DMS53 treated with DMSO at 0.1 percent for 48 hours (cell line): Measurements from ENCODE around the gene FRMPD4.
A peak's percentile ranks its signal among the peaks of the same experiment; 100 is the strongest.

Experiments
- DNase-seq: peaks from one replicate; lab custom pipeline; 2025; ENCODE audit not compliant: unreplicated experiment; lab: John Stamatoyannopoulos, UW

FRMPD4 gene

GRCh38 chrX:12611471-12611870 lies 473.2 kb downstream of the FRMPD4 start:
- no peak for DNase-seq

- no peak for DNase-seq
Measured at GRCh38 chrX:12614266-12614665, 476.0 kb downstream of the FRMPD4 start.

- no peak for DNase-seq
Measured at GRCh38 chrX:12615061-12615460, 476.8 kb downstream of the FRMPD4 start.

- no peak for DNase-seq
Measured at GRCh38 chrX:12617241-12617640, 479.0 kb downstream of the FRMPD4 start.

- DNase-seq, result no peak
Measured at GRCh38 chrX:12647230-12647629, 509.0 kb downstream of the FRMPD4 start.

GRCh38 chrX:12648995-12649394 lies 510.7 kb downstream of the FRMPD4 start:
- DNase-seq, result no peak

GRCh38 chrX:12657433-12657832 lies 519.2 kb downstream of the FRMPD4 start:
- no peak for DNase-seq

GRCh38 chrX:12657881-12658280 lies 519.6 kb downstream of the FRMPD4 start:
- DNase-seq, result no peak

- no peak for DNase-seq
Measured at GRCh38 chrX:12661464-12661863, 523.2 kb downstream of the FRMPD4 start.

- DNase-seq, result no peak
Measured at GRCh38 chrX:12672367-12673106, 534.3 kb downstream of the FRMPD4 start.

GRCh38 chrX:12673487-12673886 lies 535.2 kb downstream of the FRMPD4 start:
- no peak for DNase-seq

GRCh38 chrX:12679522-12679921 lies 541.2 kb downstream of the FRMPD4 start:
- DNase-seq, result no peak

- no peak for DNase-seq
Measured at GRCh38 chrX:12681047-12681446, 542.8 kb downstream of the FRMPD4 start.

GRCh38 chrX:12685541-12685940 lies 547.3 kb downstream of the FRMPD4 start:
- DNase-seq, result no peak

- no peak for DNase-seq
Measured at GRCh38 chrX:12686331-12686730, 548.1 kb downstream of the FRMPD4 start.

GRCh38 chrX:12690646-12691045 lies 552.4 kb downstream of the FRMPD4 start:
- no peak for DNase-seq

- no peak for DNase-seq
Measured at GRCh38 chrX:12693754-12694153, 555.5 kb downstream of the FRMPD4 start.

GRCh38 chrX:12700745-12701144 lies 562.5 kb downstream of the FRMPD4 start:
- no peak for DNase-seq

GRCh38 chrX:12701628-12702027 lies 563.4 kb downstream of the FRMPD4 start:
- DNase-seq, result peak; percentile 30

GRCh38 chrX:12702509-12703091 lies 564.3 kb downstream of the FRMPD4 start:
- DNase-seq, result no peak

- no peak for DNase-seq
Measured at GRCh38 chrX:12704706-12705105, 566.4 kb downstream of the FRMPD4 start.

- DNase-seq, result no peak
Measured at GRCh38 chrX:12709047-12709446, 570.8 kb downstream of the FRMPD4 start.
